Islet precursor cell (in vitro differentiated cells): Measurements from ENCODE around the gene SLC2A5.

ENCODE experiments used
- DNase-seq: peaks from one replicate; pipeline ENCODE4 v3.0.0-alpha.2; 2018

SLC2A5 gene

GRCh38 chr1:9088807-9089206 lies 19.4 kb upstream of the SLC2A5 start:
- DNase-seq, result no peak

GRCh38 chr1:9087411-9088125 lies 18.1 kb upstream of the SLC2A5 start:
- no peak for DNase-seq

GRCh38 chr1:9086796-9087195 lies 17.4 kb upstream of the SLC2A5 start:
- no peak for DNase-seq

- no peak for DNase-seq
Measured at GRCh38 chr1:9086045-9086444, 16.6 kb upstream of the SLC2A5 start.

- no peak for DNase-seq
Measured at GRCh38 chr1:9085306-9085940, 16.0 kb upstream of the SLC2A5 start.

- no peak for DNase-seq
Measured at GRCh38 chr1:9084906-9085305, 15.5 kb upstream of the SLC2A5 start.

- DNase-seq, result no peak
Measured at GRCh38 chr1:9081473-9081872, 12.0 kb upstream of the SLC2A5 start.

GRCh38 chr1:9080705-9081291 lies 11.4 kb upstream of the SLC2A5 start:
- peak; percentile 47 for DNase-seq

- no peak for DNase-seq
Measured at GRCh38 chr1:9079988-9080704, 10.7 kb upstream of the SLC2A5 start.

- no peak for DNase-seq
Measured at GRCh38 chr1:9078752-9079500, 9.5 kb upstream of the SLC2A5 start.

GRCh38 chr1:9078015-9078751 lies 8.7 kb upstream of the SLC2A5 start:
- DNase-seq, result no peak

GRCh38 chr1:9075022-9075421 lies 5.6 kb upstream of the SLC2A5 start:
- DNase-seq, result no peak

- DNase-seq, result no peak
Measured at GRCh38 chr1:9073143-9073542, 3.7 kb upstream of the SLC2A5 start.

GRCh38 chr1:9071554-9072235 lies 2.3 kb upstream of the SLC2A5 start:
- no peak for DNase-seq

- DNase-seq, result no peak
Measured at GRCh38 chr1:9070486-9070885, 1.1 kb upstream of the SLC2A5 start.

- no peak for DNase-seq
Measured at GRCh38 chr1:9068981-9069325, 482 bp downstream of the SLC2A5 start.

- DNase-seq, result no peak
Measured at GRCh38 chr1:9066945-9067807, 2.3 kb downstream of the SLC2A5 start.

GRCh38 chr1:9065213-9065751 lies 4.2 kb downstream of the SLC2A5 start:
- no peak for DNase-seq

GRCh38 chr1:9062846-9063245 lies 6.6 kb downstream of the SLC2A5 start:
- no peak for DNase-seq

GRCh38 chr1:9062021-9062471 lies 7.4 kb downstream of the SLC2A5 start:
- no peak for DNase-seq
